ENCODE data around the gene SIX4. TPM values are rescaled to one million over a fixed set of nuclear protein-coding genes. Genes with fewer than 3 reads are reported as not detected.

The SIX4 gene
- total and polyA plus RNA-seq, 9 of the 15 experiments (the other 6 are each of a cell fraction or from before 2014, with no cell fraction given): 0.77 to 8.6 (median 5.6) TPM

- TF ChIP-seq, protein P1, sequence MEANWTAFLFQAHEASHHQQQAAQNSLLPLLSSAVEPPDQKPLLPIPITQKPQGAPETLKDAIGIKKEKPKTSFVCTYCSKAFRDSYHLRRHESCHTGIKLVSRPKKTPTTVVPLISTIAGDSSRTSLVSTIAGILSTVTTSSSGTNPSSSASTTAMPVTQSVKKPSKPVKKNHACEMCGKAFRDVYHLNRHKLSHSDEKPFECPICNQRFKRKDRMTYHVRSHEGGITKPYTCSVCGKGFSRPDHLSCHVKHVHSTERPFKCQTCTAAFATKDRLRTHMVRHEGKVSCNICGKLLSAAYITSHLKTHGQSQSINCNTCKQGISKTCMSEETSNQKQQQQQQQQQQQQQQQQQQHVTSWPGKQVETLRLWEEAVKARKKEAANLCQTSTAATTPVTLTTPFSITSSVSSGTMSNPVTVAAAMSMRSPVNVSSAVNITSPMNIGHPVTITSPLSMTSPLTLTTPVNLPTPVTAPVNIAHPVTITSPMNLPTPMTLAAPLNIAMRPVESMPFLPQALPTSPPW (CRISPR knock-in tag; IDR thresholded peaks at IDR 0.05): no peak
- TF ChIP-seq AFF1 (IDR thresholded peaks at IDR 0.05; ENCODE audit: low read depth in 1 of 2, partially characterized antibody in 2 of 2): no peak
- TF ChIP-seq ZMIZ1 (IDR thresholded peaks at IDR 0.05; ENCODE audit: low read depth in 2 of 2, low read length in 2 of 2): no peak
- no peak for TF ChIP-seq MEF2A (IDR thresholded peaks at IDR 0.05; ENCODE audit: control insufficient read depth, low read depth, low read length)
- no peak for TF ChIP-seq BRCA1 (IDR thresholded peaks at IDR 0.05)
- TF ChIP-seq BRCA1 (CRISPR knock-in tag; IDR thresholded peaks at IDR 0.05): no peak
- no peak for TF ChIP-seq ETS2 (tag; IDR thresholded peaks at IDR 0.05; ENCODE audit: borderline replicate concordance, poor library complexity, severe bottlenecking)
- TF ChIP-seq NFE2L1 (tag; IDR thresholded peaks at IDR 0.05; ENCODE audit: borderline replicate concordance, low read depth): peak; percentile 78
Observed at GRCh38 chr14:60668431-60669112, 55.6 kb downstream of the SIX4 start (continued).

Data from K562 (cell line).